Activated naive CD4-positive, alpha-beta T cell treated with anti-CD3 and anti-CD28 coated beads, Interleukin-2, amount 50 U/mL, for 72 hours (primary cell): ENCODE results near the gene HTRA1. TPM values are rescaled to one million over a fixed set of nuclear protein-coding genes. Genes with fewer than 3 reads are reported as not detected.

Source experiments
- ATAC-seq, 2 donors: fragments of 150-1000 bp; cut with Tn5 transposase; 2 replicates each; pipeline ENCODE4 v1.10.0; 2021; ENCODE audit warnings: mild to moderate bottlenecking in 2 of 2, moderate library complexity in 2 of 2
- DNase-seq, 2 donors: peaks; one replicate each; pipeline ENCODE4 v3.0.0; 2021 to 2022; ENCODE audit warnings: low spot score in 2 of 2
- H3K27ac Mint-ChIP-seq, 2 donors: one replicate each; pipeline ENCODE4 v1.8.0; 2022; ENCODE audit warnings: mild to moderate bottlenecking in 2 of 2, mixed read lengths in 2 of 2
- H3K36me3 Mint-ChIP-seq, 2 donors: one replicate each; pipeline ENCODE4 v1.8.0; 2022; ENCODE audit warnings: mixed read lengths in 2 of 2
- H3K9me3 Mint-ChIP-seq, 2 donors: one replicate each; pipeline ENCODE4 v1.8.0; 2022; ENCODE audit warnings: mixed read lengths in 2 of 2
- total RNA-seq, 2 donors: library from RNA; stranded (reverse); gene quantifications; one replicate each; pipeline ENCODE4 v1.2.3, GENCODE V29; 2022

Gene HTRA1
- total RNA-seq, 2 donors from 2014 or later, result not detected

DNA sequence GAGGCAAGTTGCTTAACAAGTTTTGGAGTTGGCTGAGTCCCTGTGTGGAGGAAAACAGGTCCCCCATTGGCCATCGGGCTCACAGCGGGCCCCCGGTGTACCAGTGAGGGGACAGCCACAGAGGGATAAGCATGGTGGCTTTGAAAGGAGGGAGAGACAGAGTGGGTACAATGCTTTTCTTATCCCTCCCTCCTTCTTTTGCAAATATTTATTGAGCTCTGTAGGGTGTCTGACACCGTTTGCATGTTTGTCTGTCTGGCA lies 2.8 kb downstream of the HTRA1 start:
- H3K9me3 Mint-ChIP-seq, result no peaks in the 10 kb centered on the region
- H3K27ac Mint-ChIP-seq, result no peak overlapping the region
- no peak for ATAC-seq
- no peak for DNase-seq
- H3K36me3 Mint-ChIP-seq, result peaks cover 0 to 12% of the 10 kb centered on the region in 2 donors

DNA sequence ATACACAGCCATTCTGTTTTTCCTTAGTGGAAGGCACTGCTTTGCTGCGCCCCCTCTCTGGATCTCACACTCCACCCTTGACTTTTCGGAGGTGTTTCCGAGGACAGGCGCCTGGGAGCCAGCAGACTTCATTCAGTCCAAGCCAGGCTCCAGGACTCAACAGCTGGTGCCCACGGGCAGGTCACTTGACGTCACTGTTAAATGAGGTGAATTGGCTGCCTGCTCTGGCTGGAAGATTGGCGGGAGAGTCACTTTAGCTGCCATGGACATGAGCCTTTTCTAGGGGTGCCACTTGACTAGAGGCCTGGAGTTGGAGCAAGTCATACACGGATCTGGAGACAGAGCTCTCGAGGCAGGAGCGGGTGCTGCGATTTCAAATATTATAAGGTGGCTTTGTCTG lies 3.2 kb downstream of the HTRA1 start:
- Mint-ChIP-seq H3K9me3 (no peaks in the 10 kb centered on the region), H3K27ac (no peak overlapping the region), H3K36me3 (peaks cover 0 to 12% of the 10 kb centered on the region in 2 donors)
- ATAC-seq, result no peak
- DNase-seq, result no peak

DNA sequence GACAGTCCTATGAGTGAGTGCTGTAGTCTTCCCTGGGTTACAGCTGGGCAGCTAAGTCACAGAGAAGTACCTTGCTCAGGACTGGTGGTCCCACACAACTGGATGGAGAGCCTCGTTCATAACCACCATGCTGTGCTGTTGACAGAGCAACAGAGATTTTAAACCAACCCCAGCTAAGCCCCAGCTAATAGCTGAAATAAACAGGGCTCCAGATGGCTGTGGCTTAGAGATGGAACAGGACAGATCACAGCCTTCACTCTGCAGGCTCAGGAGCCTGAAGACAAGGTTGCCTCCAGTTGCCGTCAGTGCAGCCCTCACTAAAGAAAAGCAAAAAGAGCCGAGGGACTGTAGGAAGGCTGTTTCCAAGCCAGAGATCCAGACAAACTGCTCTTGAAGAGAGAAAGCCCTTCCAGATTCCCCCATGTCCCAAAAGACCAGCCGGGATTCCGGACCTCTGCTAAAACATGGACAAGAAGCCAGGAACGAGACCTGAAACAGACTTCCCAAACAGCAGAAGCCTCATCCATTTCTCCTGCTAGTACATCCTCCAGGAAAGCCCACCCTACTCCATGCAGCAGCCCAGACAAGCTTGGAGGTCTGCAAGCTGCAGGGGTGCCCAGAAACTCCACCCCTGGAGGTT lies 4.2 kb downstream of the HTRA1 start:
- H3K27ac Mint-ChIP-seq, result no peak overlapping the region
- DNase-seq, result no peak
- no peaks in the 10 kb centered on the region for H3K9me3 Mint-ChIP-seq
- H3K36me3 Mint-ChIP-seq, result peaks cover 0 to 12% of the 10 kb centered on the region in 2 donors
- no peak for ATAC-seq

DNA sequence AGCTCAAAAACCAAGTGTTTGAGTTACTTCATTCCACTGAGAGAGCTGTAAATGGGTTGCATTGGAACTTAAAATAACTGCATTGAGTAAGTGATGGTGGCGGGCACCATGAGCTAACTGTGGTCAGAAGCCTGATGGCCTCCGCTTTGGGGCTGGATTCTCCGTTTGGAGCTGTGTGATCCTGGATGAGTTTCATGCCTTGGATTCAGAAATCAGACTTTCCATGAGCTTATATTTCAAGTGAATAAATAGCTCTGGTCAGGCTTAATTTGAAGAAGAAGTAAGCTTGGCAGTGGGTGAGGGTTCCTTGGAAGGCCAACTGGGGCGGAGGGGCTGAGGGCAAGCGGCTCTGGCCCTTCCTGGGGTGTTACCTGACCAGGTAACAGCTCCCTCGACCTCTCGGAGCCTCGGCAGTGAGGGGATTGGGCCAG lies 5.6 kb downstream of the HTRA1 start:
- H3K36me3 Mint-ChIP-seq, result peaks cover 0 to 12% of the 10 kb centered on the region in 2 donors
- H3K27ac Mint-ChIP-seq, result no peak overlapping the region
- H3K9me3 Mint-ChIP-seq, result no peaks in the 10 kb centered on the region
- ATAC-seq, result no peak
- DNase-seq, result no peak

DNA sequence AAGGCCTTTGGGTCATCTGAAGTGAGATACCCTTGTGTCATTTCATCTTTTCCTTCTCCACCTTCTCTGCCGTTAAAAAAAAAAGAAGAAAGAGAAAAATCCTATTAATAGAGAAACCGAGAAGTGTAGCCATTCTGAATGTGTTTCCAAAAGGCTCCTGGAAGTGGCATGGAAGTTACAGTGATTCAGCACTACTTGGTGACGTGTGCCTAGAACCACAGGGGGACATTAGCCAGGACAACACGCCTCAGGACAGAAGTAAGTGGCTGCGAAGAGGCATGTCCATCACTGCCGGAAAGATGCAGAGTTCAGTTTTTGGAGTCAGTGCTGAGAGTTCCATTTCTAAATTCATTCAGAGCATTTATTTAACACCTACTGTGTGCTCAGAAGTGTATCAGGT lies 6.3 kb downstream of the HTRA1 start:
- ATAC-seq, result no peak
- H3K36me3 Mint-ChIP-seq, result peaks cover 0 to 8% of the 10 kb centered on the region in 2 donors

DNA sequence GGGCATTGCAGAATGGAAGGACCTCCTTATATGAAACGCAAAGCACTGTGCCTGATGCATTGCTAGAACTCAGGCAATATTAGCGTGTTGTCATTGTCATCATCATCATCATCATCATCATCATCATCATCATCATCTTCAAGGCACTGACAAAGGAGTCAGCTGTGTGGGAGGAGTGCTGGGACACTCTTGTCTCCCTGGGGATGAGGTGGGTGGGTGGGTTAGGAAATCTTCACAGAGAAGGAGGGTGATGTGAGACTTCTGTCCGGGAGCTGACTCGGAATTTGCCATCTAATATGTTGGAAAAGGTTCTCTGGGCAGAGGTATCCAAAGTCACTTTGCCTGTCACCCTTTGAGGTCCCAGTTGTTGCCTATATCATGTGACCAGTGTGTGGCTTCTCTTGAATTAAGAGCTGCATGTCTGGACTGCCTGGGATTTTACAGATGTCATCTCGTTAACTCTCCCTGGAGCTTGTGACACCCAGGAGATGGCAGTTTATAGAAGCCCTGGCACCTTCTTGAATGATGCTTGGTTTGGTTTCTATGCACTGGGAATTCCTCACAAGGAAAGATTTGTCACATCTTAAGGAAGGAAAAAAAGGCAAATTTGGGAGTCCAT lies 7.1 kb downstream of the HTRA1 start:
- DNase-seq, result no peak
- Mint-ChIP-seq H3K9me3 (no peaks in the 10 kb centered on the region), H3K27ac (no peak overlapping the region), H3K36me3 (peaks cover 0 to 4% of the 10 kb centered on the region in 2 donors)
- no peak for ATAC-seq

More for the DNA sequence above, 6.3 kb downstream of the HTRA1 start:
- no peak for DNase-seq
- H3K27ac Mint-ChIP-seq, result no peak overlapping the region
- no peaks in the 10 kb centered on the region for H3K9me3 Mint-ChIP-seq

DNA sequence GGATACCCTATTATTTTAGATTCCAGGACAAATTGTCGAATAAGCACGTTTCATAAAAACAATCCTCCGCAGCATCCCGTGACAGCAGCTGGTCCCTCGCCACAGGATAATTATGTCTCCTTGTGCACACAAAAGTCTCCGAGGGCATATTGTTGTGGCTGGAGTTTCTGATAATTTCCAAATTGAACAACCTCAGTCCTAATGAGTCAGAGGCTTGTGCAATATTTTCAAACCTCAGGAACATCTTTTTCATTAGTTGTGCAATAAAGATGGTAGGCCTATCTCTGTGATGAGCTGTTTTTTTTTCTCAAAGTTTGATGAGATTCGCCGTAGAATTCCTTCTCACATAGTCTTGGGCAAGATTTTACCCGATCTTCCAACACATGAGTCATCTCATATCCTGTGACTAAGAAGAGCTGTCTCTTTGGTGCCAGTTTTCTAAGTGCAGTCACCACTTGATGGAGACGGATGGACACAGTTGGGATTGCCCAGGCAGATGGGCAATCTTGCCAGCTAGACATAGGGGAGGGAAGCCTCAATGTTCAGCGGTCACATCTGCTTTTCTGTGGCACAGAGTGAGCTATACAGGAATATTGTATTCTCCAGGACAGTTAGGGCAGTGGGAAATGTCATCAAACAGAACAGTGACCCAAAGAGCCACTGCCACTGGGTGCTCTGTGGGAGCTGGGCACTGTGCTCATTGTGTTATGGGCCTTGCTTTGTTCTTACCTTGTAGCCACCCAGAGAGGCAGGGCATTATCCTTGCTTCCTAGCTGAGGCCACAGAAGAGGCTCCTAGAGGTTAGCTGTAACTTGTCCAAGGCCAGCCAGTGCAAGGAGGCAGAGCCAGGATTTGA lies 7.8 kb downstream of the HTRA1 start:
- DNase-seq, result no peak
- H3K9me3 Mint-ChIP-seq, result no peaks in the 10 kb centered on the region
- no peak overlapping the region for H3K27ac Mint-ChIP-seq
- H3K36me3 Mint-ChIP-seq, result no peaks in the 10 kb centered on the region
- ATAC-seq, result no peak

DNA sequence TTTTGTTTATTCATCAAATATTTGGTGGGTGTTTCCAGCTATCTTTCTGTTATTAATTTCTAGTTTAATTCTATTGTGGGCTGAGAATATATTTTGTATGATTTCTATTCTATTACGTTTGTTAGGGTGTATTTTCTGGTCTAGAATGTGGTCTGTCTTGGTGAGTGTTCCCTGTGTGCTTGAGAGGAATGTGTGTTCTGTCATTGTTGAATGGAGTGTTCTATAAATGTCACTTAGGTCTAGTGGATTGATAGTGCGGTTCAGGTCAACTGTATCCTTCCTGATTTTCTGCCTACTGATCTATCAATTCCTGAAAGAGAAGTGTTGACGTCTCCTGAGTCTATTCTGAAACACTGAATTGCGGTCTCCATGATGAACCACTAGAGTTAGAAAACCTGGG lies 8.5 kb downstream of the HTRA1 start:
- H3K36me3 Mint-ChIP-seq, result no peaks in the 10 kb centered on the region
- no peaks in the 10 kb centered on the region for H3K9me3 Mint-ChIP-seq
- H3K27ac Mint-ChIP-seq, result no peak overlapping the region
- DNase-seq (no peak), ATAC-seq (no peak)

DNA sequence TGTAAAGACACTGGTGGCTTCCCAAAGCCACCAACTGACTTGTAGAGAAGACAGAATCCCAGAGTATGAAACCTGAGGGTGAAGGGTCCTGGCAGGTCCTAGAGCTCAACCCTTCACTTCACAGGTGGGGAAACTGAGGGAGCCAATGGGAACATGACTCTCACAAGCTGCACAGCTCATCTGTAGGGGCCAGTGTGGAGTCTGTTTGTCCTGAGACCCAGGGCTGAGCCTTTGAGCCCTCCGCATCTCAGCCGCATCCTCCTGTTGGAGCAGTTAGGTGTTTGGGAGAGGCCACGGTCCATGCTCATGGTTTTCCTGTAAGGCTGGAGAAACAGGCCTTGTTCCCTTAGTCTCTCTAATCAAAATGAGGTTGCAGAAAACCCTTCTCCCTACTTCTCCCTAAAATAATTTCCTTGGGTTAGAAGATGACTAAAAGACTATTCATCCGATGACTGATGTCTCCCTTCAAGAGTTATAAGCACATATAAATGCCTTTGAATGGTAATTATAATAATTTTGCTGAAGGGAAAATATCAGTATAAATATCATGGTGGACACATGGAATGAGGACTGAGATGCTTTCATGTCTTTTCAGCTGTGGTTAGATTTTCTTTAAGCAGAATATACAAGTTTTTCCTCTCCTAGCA lies 10.3 kb downstream of the HTRA1 start:
- H3K27ac Mint-ChIP-seq, result no peak overlapping the region
- DNase-seq, result no peak
- no peaks in the 10 kb centered on the region for H3K9me3 Mint-ChIP-seq
- ATAC-seq, result no peak
- no peaks in the 10 kb centered on the region for H3K36me3 Mint-ChIP-seq

DNA sequence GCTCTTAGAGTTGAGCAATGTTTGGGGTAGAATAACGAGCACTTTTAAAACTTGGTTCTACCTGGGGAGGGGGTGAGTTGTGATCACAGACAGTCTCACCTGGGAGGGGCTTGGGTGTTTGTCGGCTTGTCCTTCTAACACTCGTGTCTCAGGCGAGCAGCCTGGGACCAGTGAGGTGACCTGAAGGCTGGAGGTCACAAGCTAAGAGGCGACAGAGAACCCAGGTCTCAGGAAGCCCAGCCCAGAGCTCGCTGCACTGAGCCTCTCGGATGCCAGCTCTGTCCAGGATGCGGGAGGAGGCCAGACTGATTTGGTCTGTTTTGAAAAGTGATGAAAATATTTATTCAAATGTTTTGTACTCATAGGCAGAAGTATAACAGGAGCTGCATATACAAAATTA lies 11.8 kb downstream of the HTRA1 start:
- ATAC-seq, result no peak
- H3K36me3 Mint-ChIP-seq, result no peaks in the 10 kb centered on the region

DNA sequence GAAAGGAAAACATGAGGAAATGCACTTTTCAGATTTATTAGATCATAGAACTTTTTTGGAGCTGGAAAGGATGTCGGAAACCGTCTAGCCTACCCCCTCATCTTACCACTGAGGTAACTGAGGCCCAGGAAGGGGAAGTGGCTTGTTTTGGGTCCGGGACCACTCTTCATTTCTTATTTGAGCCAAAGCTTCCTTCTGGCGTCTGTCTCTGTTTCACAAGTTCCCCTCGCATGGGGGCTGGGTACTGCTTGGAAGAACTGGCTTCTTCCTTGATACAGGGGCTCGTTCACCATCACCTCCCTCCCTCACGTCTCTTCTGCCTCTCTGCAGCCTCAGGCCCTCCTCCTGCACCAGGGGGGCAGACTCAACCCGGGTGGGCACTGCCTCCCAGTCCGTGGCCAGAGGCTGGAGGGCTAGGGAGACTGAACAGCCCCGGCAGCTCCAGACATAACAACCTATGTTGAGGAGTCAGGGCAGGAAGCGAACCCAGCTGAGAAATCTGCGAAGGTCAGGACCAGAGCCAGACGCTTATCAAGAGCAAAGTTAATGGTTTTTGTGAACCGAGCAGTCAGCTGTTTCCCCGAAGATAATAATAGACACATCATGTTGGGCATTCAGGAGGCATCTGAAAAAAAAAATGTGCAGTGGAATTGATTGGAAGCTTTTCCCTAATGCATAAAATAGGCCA lies 12.9 kb downstream of the HTRA1 start:
- no peaks in the 10 kb centered on the region for H3K9me3 Mint-ChIP-seq
- ATAC-seq (no peak), DNase-seq (no peak)
- H3K27ac Mint-ChIP-seq, result no peak overlapping the region
- no peaks in the 10 kb centered on the region for H3K36me3 Mint-ChIP-seq

More for the DNA sequence above, 11.8 kb downstream of the HTRA1 start:
- H3K9me3 Mint-ChIP-seq, result no peaks in the 10 kb centered on the region
- no peak for DNase-seq
- H3K27ac Mint-ChIP-seq, result no peak overlapping the region

DNA sequence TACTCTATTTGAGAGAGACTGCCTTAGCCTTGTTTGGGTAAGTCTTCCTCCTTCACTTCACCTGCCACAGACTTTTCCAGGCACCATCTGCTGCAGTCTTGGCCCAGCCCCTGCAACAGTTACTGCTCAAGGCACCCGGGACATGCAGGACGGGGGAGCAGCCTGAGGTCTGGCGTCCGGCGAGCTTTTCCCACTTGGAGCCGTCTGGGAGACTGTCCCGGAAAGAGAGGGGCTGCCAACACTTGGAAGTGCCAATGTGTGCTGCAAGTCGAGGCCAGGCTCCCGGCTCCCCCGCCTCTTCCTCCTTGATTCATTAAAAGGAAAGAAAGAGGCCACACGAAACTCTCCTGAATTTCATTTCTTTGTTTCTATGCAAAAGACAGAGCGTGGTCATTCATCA lies 13.7 kb downstream of the HTRA1 start:
- DNase-seq, result no peak
- no peak overlapping the region for H3K27ac Mint-ChIP-seq
- no peaks in the 10 kb centered on the region for H3K36me3 Mint-ChIP-seq
- no peak for ATAC-seq
- H3K9me3 Mint-ChIP-seq, result no peaks in the 10 kb centered on the region

DNA sequence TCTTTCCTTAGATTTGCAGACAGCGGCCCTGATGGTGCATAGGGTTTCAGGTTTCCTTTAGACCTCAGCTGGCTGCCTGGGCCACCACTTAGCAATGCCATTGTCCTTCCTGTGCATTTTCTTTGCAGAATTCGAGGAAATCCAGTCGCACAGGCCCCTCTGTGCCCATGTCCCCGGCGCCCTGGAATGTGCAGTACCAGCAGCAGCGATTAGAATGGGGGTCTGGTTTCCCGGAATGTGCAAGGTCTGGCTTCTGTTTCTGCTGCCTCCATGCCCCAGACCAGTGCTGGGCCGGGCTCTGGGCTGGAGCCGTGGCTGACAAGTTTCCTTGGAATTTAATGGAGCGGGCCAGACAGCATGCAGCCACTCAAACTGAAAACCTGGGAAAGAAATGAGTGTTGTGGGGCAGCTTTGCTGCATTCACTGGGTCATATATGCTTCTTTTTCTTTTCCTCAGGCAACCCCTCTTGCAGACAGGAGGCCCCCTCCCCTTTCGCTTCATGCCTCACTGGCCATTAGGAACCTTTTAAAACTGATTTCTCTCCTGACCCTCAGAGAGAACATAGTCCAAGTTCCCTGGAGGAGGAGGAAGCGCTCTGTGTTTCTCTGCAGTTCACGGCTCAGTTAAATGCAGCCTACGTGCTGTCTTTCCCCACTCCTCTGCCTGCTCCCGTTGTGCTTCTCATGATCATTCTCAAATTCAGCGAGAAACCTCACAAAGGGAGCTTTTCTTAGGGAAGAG lies 14.4 kb downstream of the HTRA1 start:
- H3K27ac Mint-ChIP-seq, result no peak overlapping the region
- no peaks in the 10 kb centered on the region for H3K36me3 Mint-ChIP-seq
- no peaks in the 10 kb centered on the region for H3K9me3 Mint-ChIP-seq
- ATAC-seq (no peak), DNase-seq (no peak)

DNA sequence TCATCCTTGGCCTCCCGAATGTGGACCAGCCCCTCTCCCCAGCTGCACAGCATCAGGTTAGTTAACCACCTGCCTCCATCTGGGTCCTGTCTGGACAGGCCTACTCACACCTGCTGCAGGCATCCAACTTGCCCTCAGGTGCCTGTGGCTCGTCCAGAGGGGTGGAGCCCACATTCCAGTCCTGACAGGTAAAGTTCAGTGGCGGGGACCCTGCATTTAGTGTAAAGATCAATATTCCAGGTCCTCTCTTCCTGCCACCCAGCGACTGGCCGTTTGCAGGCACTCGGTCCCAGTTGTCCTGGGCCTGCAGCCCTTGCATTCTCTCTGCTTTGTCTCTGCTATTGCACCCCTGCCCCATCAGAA lies 15.0 kb downstream of the HTRA1 start:
- DNase-seq (no peak), ATAC-seq (no peak)
- H3K36me3 Mint-ChIP-seq, result no peaks in the 10 kb centered on the region
- no peaks in the 10 kb centered on the region for H3K9me3 Mint-ChIP-seq
- no peak overlapping the region for H3K27ac Mint-ChIP-seq

DNA sequence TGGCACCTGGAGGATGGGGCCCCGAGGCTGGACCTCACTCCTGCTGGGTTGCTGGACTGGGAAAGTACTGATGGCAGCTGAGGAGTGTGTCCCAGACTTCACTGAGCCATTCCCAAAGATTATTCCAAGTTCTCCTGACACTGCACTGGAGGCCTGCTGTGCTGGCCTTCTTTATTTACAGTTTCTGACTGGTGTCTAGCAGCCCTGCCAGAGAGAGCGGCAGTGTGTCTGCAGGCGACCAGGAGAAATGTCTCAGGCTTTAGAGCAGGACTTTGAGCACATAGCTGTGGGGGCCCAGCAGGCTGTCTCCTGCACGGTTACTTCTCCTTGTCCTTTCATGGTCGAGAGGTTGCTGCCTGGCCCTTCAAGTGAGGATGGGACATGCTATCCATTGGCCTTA lies 16.1 kb downstream of the HTRA1 start:
- no peaks in the 10 kb centered on the region for H3K36me3 Mint-ChIP-seq
- no peak for ATAC-seq
- H3K27ac Mint-ChIP-seq, result no peak overlapping the region
- H3K9me3 Mint-ChIP-seq, result peaks cover 4 to 5% of the 10 kb centered on the region in 2 donors
- DNase-seq, result no peak

DNA sequence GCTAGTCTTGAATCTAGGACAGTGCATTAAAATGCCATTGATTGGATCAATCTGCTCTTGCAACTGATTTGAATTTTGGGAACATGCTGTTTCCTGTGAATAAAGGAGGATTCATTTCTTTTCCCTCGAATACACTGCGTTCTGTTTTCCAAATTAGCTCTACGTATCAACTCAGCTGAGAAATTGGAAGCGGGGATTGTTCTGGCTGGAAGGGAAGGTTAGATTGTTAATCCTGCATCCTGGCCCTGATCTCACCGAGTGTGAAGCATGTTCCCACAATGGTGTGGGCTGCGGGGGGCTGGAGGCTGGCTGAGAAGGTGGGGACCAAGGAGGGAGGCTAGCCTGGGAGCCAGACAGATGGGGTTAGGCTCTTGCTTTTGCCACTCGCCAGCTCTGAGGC lies 17.6 kb downstream of the HTRA1 start:
- Mint-ChIP-seq H3K36me3 (no peaks in the 10 kb centered on the region), H3K9me3 (peaks cover 4 to 5% of the 10 kb centered on the region in 2 donors), H3K27ac (no peak overlapping the region)
- DNase-seq, result no peak
- no peak for ATAC-seq
